Activated naive CD4-positive, alpha-beta T cell treated with anti-CD3 and anti-CD28 coated beads, Interleukin-2, amount 50 U/mL, for 24 hours (primary cell): ENCODE data around the gene SMCO4.

Experiments used
- H3K27ac Mint-ChIP-seq: one replicate; pipeline ENCODE4 v1.8.0; 2021; ENCODE audit warnings: mild to moderate bottlenecking, mixed read lengths
- H3K27me3 Mint-ChIP-seq: one replicate; pipeline ENCODE4 v1.8.0; 2021; ENCODE audit warnings: mixed read lengths
- H3K36me3 Mint-ChIP-seq: one replicate; pipeline ENCODE4 v1.8.0; 2021; ENCODE audit warnings: mixed read lengths
- H3K4me1 Mint-ChIP-seq: one replicate; pipeline ENCODE4 v1.8.0; 2021; ENCODE audit warnings: mixed read lengths
- H3K4me3 Mint-ChIP-seq: one replicate; pipeline ENCODE4 v1.8.0; 2021; ENCODE audit warnings: mild to moderate bottlenecking, mixed read lengths
- H3K9me3 Mint-ChIP-seq: one replicate; pipeline ENCODE4 v1.8.0; 2021; ENCODE audit warnings: mixed read lengths

Gene SMCO4

GRCh38 chr11:93510196-93510873 is 32.9 kb downstream of the SMCO4 start:
- no peaks in the 10 kb centered on the region for H3K4me1 Mint-ChIP-seq
- H3K36me3 Mint-ChIP-seq: no peaks in the 10 kb centered on the region
- no peak overlapping the region for H3K4me3 Mint-ChIP-seq
- H3K9me3 Mint-ChIP-seq: no peaks in the 10 kb centered on the region
- H3K27me3 Mint-ChIP-seq: peaks cover 2% of the 10 kb centered on the region
- no peak overlapping the region for H3K27ac Mint-ChIP-seq

GRCh38 chr11:93507517-93507916 is 35.7 kb downstream of the SMCO4 start:
- no peak overlapping the region for H3K4me3 Mint-ChIP-seq
- H3K27ac Mint-ChIP-seq: no peak overlapping the region
- H3K36me3 Mint-ChIP-seq: no peaks in the 10 kb centered on the region
- H3K4me1 Mint-ChIP-seq: no peaks in the 10 kb centered on the region
- peaks cover 2% of the 10 kb centered on the region for H3K27me3 Mint-ChIP-seq
- H3K9me3 Mint-ChIP-seq: no peaks in the 10 kb centered on the region

GRCh38 chr11:93505703-93506102 is 37.5 kb downstream of the SMCO4 start:
- no peaks in the 10 kb centered on the region for H3K36me3 Mint-ChIP-seq
- no peaks in the 10 kb centered on the region for H3K9me3 Mint-ChIP-seq
- H3K4me3 Mint-ChIP-seq: no peak overlapping the region
- no peaks in the 10 kb centered on the region for H3K4me1 Mint-ChIP-seq
- H3K27me3 Mint-ChIP-seq: peaks cover 2% of the 10 kb centered on the region
- no peak overlapping the region for H3K27ac Mint-ChIP-seq

GRCh38 chr11:93504110-93505095 is 38.8 kb downstream of the SMCO4 start:
- Mint-ChIP-seq H3K36me3 (no peaks in the 10 kb centered on the region), H3K27ac (no peak overlapping the region)

GRCh38 chr11:93501856-93502255 is 41.3 kb downstream of the SMCO4 start:
- Mint-ChIP-seq H3K27me3 (no peaks in the 10 kb centered on the region), H3K9me3 (no peaks in the 10 kb centered on the region), H3K27ac (no peak overlapping the region), H3K4me1 (no peaks in the 10 kb centered on the region), H3K4me3 (no peak overlapping the region), H3K36me3 (no peaks in the 10 kb centered on the region)

More at GRCh38 chr11:93504110-93505095, 38.8 kb downstream of the SMCO4 start:
- Mint-ChIP-seq H3K9me3 (no peaks in the 10 kb centered on the region), H3K4me1 (no peaks in the 10 kb centered on the region), H3K27me3 (peaks cover 2% of the 10 kb centered on the region), H3K4me3 (no peak overlapping the region)

- no peak overlapping the region for H3K27ac Mint-ChIP-seq
- H3K9me3 Mint-ChIP-seq: no peaks in the 10 kb centered on the region
- H3K4me3 Mint-ChIP-seq: no peak overlapping the region
- no peaks in the 10 kb centered on the region for H3K36me3 Mint-ChIP-seq
- H3K27me3 Mint-ChIP-seq: no peaks in the 10 kb centered on the region
- no peaks in the 10 kb centered on the region for H3K4me1 Mint-ChIP-seq
These were observed 42.4 kb downstream of the SMCO4 start for GRCh38 chr11:93500759-93501158.

GRCh38 chr11:93498641-93499040 is 44.5 kb downstream of the SMCO4 start:
- H3K4me3 Mint-ChIP-seq: no peak overlapping the region
- H3K4me1 Mint-ChIP-seq: no peaks in the 10 kb centered on the region
- no peaks in the 10 kb centered on the region for H3K27me3 Mint-ChIP-seq
- H3K36me3 Mint-ChIP-seq: no peaks in the 10 kb centered on the region
- H3K27ac Mint-ChIP-seq: no peak overlapping the region
- no peaks in the 10 kb centered on the region for H3K9me3 Mint-ChIP-seq

GRCh38 chr11:93498161-93498560 is 45.0 kb downstream of the SMCO4 start:
- Mint-ChIP-seq H3K4me1 (no peaks in the 10 kb centered on the region), H3K27ac (no peak overlapping the region), H3K36me3 (no peaks in the 10 kb centered on the region), H3K27me3 (no peaks in the 10 kb centered on the region), H3K4me3 (no peak overlapping the region), H3K9me3 (no peaks in the 10 kb centered on the region)

- Mint-ChIP-seq H3K4me3 (no peak overlapping the region), H3K36me3 (no peaks in the 10 kb centered on the region), H3K4me1 (no peaks in the 10 kb centered on the region), H3K9me3 (no peaks in the 10 kb centered on the region), H3K27ac (no peak overlapping the region), H3K27me3 (no peaks in the 10 kb centered on the region)
These were observed 45.6 kb downstream of the SMCO4 start for GRCh38 chr11:93497596-93497995.

- H3K4me1 Mint-ChIP-seq: no peaks in the 10 kb centered on the region
- H3K27ac Mint-ChIP-seq: no peak overlapping the region
- no peak overlapping the region for H3K4me3 Mint-ChIP-seq
- no peaks in the 10 kb centered on the region for H3K9me3 Mint-ChIP-seq
- no peaks in the 10 kb centered on the region for H3K27me3 Mint-ChIP-seq
- H3K36me3 Mint-ChIP-seq: no peaks in the 10 kb centered on the region
These were observed 48.8 kb downstream of the SMCO4 start for GRCh38 chr11:93494357-93494756.

- Mint-ChIP-seq H3K4me1 (no peaks in the 10 kb centered on the region), H3K9me3 (no peaks in the 10 kb centered on the region), H3K27ac (no peak overlapping the region), H3K27me3 (no peaks in the 10 kb centered on the region), H3K4me3 (no peak overlapping the region), H3K36me3 (no peaks in the 10 kb centered on the region)
These were observed 49.8 kb downstream of the SMCO4 start for GRCh38 chr11:93493252-93493897.

- Mint-ChIP-seq H3K27me3 (no peaks in the 10 kb centered on the region), H3K27ac (no peak overlapping the region), H3K4me1 (no peaks in the 10 kb centered on the region), H3K4me3 (no peak overlapping the region), H3K9me3 (no peaks in the 10 kb centered on the region), H3K36me3 (no peaks in the 10 kb centered on the region)
These were observed 50.5 kb downstream of the SMCO4 start for GRCh38 chr11:93492464-93493251.

- Mint-ChIP-seq H3K9me3 (no peaks in the 10 kb centered on the region), H3K36me3 (no peaks in the 10 kb centered on the region), H3K4me1 (no peaks in the 10 kb centered on the region), H3K4me3 (no peak overlapping the region), H3K27ac (no peak overlapping the region), H3K27me3 (no peaks in the 10 kb centered on the region)
These were observed 51.2 kb downstream of the SMCO4 start for GRCh38 chr11:93491973-93492372.

GRCh38 chr11:93490996-93491618 is 52.1 kb downstream of the SMCO4 start:
- Mint-ChIP-seq H3K27ac (no peak overlapping the region), H3K27me3 (no peaks in the 10 kb centered on the region), H3K4me1 (no peaks in the 10 kb centered on the region), H3K9me3 (no peaks in the 10 kb centered on the region), H3K36me3 (no peaks in the 10 kb centered on the region), H3K4me3 (no peak overlapping the region)

- no peak overlapping the region for H3K27ac Mint-ChIP-seq
- no peaks in the 10 kb centered on the region for H3K9me3 Mint-ChIP-seq
- H3K4me3 Mint-ChIP-seq: no peak overlapping the region
- no peaks in the 10 kb centered on the region for H3K36me3 Mint-ChIP-seq
- H3K27me3 Mint-ChIP-seq: no peaks in the 10 kb centered on the region
- H3K4me1 Mint-ChIP-seq: no peaks in the 10 kb centered on the region
These were observed 53.4 kb downstream of the SMCO4 start for GRCh38 chr11:93489841-93490240.
